Measurements from ENCODE around the gene EIF3I.

Gene EIF3I

DNA sequence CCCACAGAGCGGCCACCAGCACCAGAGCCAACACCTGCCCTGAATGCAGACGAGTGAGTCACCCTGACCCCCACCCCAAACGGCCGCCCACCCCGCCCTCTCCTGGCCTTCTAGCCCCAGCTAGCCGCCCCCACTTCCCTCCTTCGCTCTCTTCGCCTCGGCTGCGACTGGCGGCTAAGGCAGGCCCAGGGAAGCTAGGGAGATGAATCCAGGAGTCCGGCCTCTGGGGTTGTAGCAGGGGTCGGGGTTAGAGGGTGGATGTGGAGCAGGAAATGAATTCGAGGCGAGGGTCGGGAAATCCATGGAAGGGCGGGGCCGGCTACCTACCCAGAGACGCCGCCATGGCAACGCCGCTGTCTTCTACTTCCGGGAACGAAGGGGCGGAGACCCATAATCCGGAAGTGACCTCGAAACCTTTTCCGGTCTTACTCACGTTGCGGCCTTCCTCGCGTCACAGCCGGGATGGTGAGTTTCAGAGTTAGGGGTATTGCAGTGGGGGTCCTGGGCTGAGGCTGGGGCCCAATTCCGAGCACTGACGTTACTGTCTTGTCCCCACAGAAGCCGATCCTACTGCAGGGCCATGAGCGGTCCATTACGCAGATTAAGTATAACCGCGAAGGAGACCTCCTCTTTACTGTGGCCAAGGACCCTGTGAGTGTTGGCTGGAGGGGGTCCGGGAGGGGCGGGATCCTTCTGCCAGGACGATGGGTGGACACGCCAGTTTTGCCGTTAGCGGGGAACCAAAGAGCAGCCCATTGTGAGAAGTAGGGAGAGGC is at the start of gene EIF3I, which contains the start of gene TMEM234 (continued):
- TF ChIP-seq, protein P1, sequence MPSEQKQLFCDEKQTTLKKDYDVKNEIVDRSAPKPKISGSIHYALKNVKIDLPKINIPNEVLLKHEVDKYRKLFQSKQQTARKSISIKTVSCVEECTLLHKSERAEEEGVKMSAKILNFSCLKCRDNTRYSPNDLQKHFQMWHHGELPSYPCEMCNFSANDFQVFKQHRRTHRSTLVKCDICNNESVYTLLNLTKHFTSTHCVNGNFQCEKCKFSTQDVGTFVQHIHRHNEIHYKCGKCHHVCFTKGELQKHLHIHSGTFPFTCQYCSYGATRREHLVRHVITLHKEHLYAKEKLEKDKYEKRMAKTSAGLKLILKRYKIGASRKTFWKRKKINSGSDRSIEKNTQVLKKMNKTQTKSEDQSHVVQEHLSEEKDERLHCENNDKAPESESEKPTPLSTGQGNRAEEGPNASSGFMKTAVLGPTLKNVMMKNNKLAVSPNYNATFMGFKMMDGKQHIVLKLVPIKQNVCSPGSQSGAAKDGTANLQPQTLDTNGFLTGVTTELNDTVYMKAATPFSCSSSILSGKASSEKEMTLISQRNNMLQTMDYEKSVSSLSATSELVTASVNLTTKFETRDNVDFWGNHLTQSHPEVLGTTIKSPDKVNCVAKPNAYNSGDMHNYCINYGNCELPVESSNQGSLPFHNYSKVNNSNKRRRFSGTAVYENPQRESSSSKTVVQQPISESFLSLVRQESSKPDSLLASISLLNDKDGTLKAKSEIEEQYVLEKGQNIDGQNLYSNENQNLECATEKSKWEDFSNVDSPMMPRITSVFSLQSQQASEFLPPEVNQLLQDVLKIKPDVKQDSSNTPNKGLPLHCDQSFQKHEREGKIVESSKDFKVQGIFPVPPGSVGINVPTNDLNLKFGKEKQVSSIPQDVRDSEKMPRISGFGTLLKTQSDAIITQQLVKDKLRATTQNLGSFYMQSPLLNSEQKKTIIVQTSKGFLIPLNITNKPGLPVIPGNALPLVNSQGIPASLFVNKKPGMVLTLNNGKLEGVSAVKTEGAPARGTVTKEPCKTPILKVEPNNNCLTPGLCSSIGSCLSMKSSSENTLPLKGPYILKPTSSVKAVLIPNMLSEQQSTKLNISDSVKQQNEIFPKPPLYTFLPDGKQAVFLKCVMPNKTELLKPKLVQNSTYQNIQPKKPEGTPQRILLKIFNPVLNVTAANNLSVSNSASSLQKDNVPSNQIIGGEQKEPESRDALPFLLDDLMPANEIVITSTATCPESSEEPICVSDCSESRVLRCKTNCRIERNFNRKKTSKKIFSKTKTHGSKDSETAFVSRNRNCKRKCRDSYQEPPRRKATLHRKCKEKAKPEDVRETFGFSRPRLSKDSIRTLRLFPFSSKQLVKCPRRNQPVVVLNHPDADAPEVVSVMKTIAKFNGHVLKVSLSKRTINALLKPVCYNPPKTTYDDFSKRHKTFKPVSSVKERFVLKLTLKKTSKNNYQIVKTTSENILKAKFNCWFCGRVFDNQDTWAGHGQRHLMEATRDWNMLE (tag by site-specific recombination; conservative IDR thresholded peaks at IDR 0.05; ENCODE audit: low read depth): peak; percentile 97
- no peak for TF ChIP-seq ZNF473 (tag by site-specific recombination; IDR thresholded peaks at IDR 0.05)
- no peak for TF ChIP-seq ZNF140 (tag by site-specific recombination; IDR thresholded peaks at IDR 0.05)
- no peak for TF ChIP-seq ZFP69B (tag by site-specific recombination; IDR thresholded peaks at IDR 0.05)
- no peak for TF ChIP-seq ZNF626 (tag by site-specific recombination; IDR thresholded peaks at IDR 0.05)
- TF ChIP-seq REPIN1 (tag by site-specific recombination; IDR thresholded peaks at IDR 0.05; ENCODE audit: low read depth): no peak
- no peak for TF ChIP-seq ZNF621 (tag by site-specific recombination; IDR thresholded peaks at IDR 0.05)
- TF ChIP-seq GLI2 (tag by site-specific recombination; IDR thresholded peaks at IDR 0.05; ENCODE audit: borderline replicate concordance, low read depth): no peak
- TF ChIP-seq ZNF274 (IDR thresholded peaks at IDR 0.05; ENCODE audit: low read length): no peak
- no peak for TF ChIP-seq ZNF274 (tag by site-specific recombination; IDR thresholded peaks at IDR 0.05; ENCODE audit: borderline replicate concordance)
- TF ChIP-seq, protein P2, sequence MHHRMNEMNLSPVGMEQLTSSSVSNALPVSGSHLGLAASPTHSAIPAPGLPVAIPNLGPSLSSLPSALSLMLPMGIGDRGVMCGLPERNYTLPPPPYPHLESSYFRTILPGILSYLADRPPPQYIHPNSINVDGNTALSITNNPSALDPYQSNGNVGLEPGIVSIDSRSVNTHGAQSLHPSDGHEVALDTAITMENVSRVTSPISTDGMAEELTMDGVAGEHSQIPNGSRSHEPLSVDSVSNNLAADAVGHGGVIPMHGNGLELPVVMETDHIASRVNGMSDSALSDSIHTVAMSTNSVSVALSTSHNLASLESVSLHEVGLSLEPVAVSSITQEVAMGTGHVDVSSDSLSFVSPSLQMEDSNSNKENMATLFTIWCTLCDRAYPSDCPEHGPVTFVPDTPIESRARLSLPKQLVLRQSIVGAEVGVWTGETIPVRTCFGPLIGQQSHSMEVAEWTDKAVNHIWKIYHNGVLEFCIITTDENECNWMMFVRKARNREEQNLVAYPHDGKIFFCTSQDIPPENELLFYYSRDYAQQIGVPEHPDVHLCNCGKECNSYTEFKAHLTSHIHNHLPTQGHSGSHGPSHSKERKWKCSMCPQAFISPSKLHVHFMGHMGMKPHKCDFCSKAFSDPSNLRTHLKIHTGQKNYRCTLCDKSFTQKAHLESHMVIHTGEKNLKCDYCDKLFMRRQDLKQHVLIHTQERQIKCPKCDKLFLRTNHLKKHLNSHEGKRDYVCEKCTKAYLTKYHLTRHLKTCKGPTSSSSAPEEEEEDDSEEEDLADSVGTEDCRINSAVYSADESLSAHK (tag by site-specific recombination; IDR thresholded peaks at IDR 0.05): no peak
- peak; percentile 66; the same call in 1 of the 2 replicates for TF ChIP-seq ZNF76 (tag by site-specific recombination; IDR thresholded peaks at IDR 0.05; ENCODE audit: borderline replicate concordance, low read depth)
- no peak for TF ChIP-seq IKZF3 (tag by site-specific recombination; IDR thresholded peaks at IDR 0.05)
- TF ChIP-seq, protein P3, sequence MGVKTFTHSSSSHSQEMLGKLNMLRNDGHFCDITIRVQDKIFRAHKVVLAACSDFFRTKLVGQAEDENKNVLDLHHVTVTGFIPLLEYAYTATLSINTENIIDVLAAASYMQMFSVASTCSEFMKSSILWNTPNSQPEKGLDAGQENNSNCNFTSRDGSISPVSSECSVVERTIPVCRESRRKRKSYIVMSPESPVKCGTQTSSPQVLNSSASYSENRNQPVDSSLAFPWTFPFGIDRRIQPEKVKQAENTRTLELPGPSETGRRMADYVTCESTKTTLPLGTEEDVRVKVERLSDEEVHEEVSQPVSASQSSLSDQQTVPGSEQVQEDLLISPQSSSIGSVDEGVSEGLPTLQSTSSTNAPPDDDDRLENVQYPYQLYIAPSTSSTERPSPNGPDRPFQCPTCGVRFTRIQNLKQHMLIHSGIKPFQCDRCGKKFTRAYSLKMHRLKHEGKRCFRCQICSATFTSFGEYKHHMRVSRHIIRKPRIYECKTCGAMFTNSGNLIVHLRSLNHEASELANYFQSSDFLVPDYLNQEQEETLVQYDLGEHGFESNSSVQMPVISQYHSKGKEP (tag by site-specific recombination; IDR thresholded peaks at IDR 0.05): no peak
- TF ChIP-seq ZBTB7A (tag by site-specific recombination; IDR thresholded peaks at IDR 0.05; ENCODE audit: low read depth): no peak
- TF ChIP-seq, protein P4, sequence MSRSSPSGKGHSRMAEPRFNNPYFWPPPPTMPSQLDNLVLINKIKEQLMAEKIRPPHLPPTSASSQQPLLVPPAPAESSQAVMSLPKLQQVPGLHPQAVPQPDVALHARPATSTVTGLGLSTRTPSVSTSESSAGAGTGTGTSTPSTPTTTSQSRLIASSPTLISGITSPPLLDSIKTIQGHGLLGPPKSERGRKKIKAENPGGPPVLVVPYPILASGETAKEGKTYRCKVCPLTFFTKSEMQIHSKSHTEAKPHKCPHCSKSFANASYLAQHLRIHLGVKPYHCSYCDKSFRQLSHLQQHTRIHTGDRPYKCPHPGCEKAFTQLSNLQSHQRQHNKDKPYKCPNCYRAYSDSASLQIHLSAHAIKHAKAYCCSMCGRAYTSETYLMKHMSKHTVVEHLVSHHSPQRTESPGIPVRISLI (tag by site-specific recombination; IDR thresholded peaks at IDR 0.05): no peak
- no peak for TF ChIP-seq TCF7L2 (IDR thresholded peaks at IDR 0.05; ENCODE audit: borderline replicate concordance, low read depth, low read length)
- 0 out of 2 replicates have a peak, but pooled peaks have one; percentile 22 for TF ChIP-seq ZNF2 (tag by site-specific recombination; IDR thresholded peaks at IDR 0.05)
- TF ChIP-seq ZNF529 (tag by site-specific recombination; IDR thresholded peaks at IDR 0.05; ENCODE audit: insufficient replicate concordance): no peak
- no peak for TF ChIP-seq ZNF133 (tag by site-specific recombination; IDR thresholded peaks at IDR 0.05)
- no peak for TF ChIP-seq ZNF248 (tag by site-specific recombination; IDR thresholded peaks at IDR 0.05)
- 0 out of 2 replicates have a peak, but pooled peaks have one; percentile 26 for TF ChIP-seq SP7 (tag by site-specific recombination; IDR thresholded peaks at IDR 0.05)
- TF ChIP-seq ZFP37 (tag by site-specific recombination; IDR thresholded peaks at IDR 0.05): no peak
- TF ChIP-seq ZNF394 (tag by site-specific recombination; IDR thresholded peaks at IDR 0.05; ENCODE audit: borderline replicate concordance): no peak
- TF ChIP-seq, protein P5, sequence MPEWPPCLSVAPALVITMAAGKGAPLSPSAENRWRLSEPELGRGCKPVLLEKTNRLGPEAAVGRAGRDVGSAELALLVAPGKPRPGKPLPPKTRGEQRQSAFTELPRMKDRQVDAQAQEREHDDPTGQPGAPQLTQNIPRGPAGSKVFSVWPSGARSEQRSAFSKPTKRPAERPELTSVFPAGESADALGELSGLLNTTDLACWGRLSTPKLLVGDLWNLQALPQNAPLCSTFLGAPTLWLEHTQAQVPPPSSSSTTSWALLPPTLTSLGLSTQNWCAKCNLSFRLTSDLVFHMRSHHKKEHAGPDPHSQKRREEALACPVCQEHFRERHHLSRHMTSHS (tag by site-specific recombination; IDR thresholded peaks at IDR 0.05): no peak

Measured in HEK293 (cell line).